ENCODE measurements around the gene CACNA1D. TPM values are rescaled to one million over a fixed set of nuclear protein-coding genes. Genes with fewer than 3 reads are reported as not detected.

The CACNA1D gene
- total and polyA plus RNA-seq, 12 donors: 0.04 to 1.9 (median 0.49) TPM

DNA sequence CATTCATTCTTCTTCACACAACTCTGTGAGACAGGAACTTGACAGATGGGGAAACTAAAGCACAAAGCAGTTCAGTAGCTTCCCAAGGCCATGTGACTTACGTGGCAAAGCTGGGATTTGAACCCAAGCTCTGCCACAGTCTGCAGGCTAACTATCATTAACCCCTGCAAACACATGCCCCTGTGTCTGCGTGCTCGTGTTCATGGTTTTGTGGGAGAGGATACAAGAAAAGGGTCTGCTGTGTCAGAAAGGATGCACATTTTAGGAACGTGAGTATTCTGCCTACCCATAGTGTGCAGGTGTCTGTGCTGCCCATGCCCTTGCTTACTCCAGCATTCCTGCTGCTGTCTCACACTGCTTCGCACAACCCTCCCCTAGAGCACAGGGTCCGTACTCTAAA, 214.8 kb downstream of the CACNA1D start:
- intact Hi-C loops (cut with DNase I): loop anchor here in 5 of 10 donors (2.0 to 10.0 kb wide), 5 partner anchors 334 to 487 kb away; no protein-coding TSS in a partner anchor
- WGBS, 2 donors: 86 to 94% methylated on average over 6 of the region's 6 CpGs
- no peaks in the 10 kb centered on the region for H3K27me3 ChIP-seq
- DNase-seq: no peak
- no peaks in the 10 kb centered on the region for H3K9me3 ChIP-seq
- peak overlapping the region in 2 of 10 donors; percentile 11 to 65 for H3K27ac ChIP-seq
- H3K4me3 ChIP-seq: no peak overlapping the region
- TF ChIP-seq, protein P1, sequence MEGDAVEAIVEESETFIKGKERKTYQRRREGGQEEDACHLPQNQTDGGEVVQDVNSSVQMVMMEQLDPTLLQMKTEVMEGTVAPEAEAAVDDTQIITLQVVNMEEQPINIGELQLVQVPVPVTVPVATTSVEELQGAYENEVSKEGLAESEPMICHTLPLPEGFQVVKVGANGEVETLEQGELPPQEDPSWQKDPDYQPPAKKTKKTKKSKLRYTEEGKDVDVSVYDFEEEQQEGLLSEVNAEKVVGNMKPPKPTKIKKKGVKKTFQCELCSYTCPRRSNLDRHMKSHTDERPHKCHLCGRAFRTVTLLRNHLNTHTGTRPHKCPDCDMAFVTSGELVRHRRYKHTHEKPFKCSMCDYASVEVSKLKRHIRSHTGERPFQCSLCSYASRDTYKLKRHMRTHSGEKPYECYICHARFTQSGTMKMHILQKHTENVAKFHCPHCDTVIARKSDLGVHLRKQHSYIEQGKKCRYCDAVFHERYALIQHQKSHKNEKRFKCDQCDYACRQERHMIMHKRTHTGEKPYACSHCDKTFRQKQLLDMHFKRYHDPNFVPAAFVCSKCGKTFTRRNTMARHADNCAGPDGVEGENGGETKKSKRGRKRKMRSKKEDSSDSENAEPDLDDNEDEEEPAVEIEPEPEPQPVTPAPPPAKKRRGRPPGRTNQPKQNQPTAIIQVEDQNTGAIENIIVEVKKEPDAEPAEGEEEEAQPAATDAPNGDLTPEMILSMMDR (IDR thresholded peaks at IDR 0.05): no peak
- peaks cover 0 to 40% (median 14%) of the 10 kb centered on the region in 9 donors for H3K4me1 ChIP-seq
- H3K36me3 ChIP-seq: no peaks in the 10 kb centered on the region
- ATAC-seq: no peak

DNA sequence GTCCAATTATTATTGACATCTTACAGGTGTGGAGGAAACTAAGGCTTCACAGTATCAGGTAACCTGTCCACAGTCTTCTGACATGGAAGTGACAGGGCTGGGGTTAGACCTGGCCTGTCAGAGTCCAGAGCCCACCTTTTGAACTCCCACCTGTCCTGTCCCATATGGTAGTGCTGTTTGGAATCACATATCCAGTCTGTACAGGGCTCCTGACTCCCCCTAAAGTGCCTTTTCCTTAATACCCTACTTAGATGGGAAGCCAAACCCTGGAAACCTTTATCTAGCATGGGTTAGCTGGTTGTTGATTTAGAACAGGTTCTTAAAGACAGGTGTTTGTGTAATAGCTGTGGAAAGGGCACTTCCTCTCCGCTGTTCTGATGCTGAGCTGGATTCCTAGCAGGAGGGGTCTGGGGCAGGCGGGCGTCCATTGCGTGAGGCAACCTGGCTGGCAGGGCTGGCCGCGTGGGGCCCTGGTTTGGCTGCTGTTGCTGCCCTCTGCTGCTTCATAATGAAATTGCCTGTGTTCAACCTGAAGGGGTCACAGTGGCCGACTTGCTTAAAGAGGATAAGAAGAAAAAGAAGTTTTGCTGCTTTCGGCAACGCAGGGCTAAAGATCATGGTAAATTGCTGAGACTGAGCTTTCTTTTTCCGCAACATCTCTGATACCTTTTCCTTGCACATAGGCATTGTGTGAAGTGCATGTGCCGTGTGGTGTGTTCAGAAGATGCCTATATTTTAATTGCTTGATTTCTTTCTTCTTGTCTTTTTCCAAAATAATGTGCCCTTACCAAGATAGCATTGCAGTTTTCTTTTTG, 215.7 kb downstream of the CACNA1D start:
- H3K36me3 ChIP-seq: no peaks in the 10 kb centered on the region
- TF ChIP-seq, protein P1 (IDR thresholded peaks at IDR 0.05): peak; percentile 54 to 82 (median 79)
- ATAC-seq: peak; percentile 55 to 78 (median 72)
- H3K4me3 ChIP-seq: no peak overlapping the region
- H3K27ac ChIP-seq: peak overlapping the region in 1 of 10 donors; percentile 65
- whole genome bisulfite sequencing, 2 donors: 14 to 15% methylated on average over 11 of the region's 11 CpGs
- no peaks in the 10 kb centered on the region for H3K9me3 ChIP-seq
- peaks cover 0 to 42% (median 12%) of the 10 kb centered on the region in 9 donors for H3K4me1 ChIP-seq
- intact Hi-C loops (cut with DNase I): loop anchor here in 9 of 10 donors (2.0 to 10.0 kb wide), 12 partner anchors 33 to 488 kb away; no protein-coding TSS in a partner anchor
- no peaks in the 10 kb centered on the region for H3K27me3 ChIP-seq
- peak; percentile 58 to 60 for DNase-seq

DNA sequence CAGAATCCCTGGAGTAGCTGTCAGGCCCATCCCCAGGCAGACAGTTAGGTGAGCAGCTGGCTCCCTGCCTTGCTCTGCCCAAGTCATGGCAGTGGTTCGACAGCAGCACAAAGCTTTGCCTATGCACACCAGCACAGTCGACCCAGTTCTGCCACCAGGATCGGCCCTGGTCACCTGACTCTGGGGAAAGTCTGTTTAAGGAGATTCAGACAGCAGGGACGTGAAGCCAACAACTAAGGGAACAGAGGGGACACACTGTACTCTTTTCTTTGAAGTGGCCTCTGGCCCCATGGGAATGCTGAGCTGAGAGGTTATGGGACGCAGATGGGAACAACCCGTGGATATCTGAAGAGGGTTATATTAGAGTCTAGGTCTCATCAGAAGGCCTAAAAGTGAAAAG, 217.0 kb downstream of the CACNA1D start:
- ATAC-seq: peak in 5 of 8 donors; percentile 15 to 86 (median 67)
- intact Hi-C loops (cut with DNase I): loop anchor here in 7 of 10 donors (2.0 to 10.0 kb wide), 10 partner anchors 34 to 487 kb away; no protein-coding TSS in a partner anchor
- H3K27me3 ChIP-seq: no peaks in the 10 kb centered on the region
- no peaks in the 10 kb centered on the region for H3K36me3 ChIP-seq
- no peaks in the 10 kb centered on the region for H3K9me3 ChIP-seq
- TF ChIP-seq, protein P1 (IDR thresholded peaks at IDR 0.05): no peak
- DNase-seq: peak in 1 of 2 donors; percentile 49
- 45 to 55% methylated on average over 6 of the region's 6 CpGs for WGBS, 2 donors
- peak overlapping the region in 3 of 10 donors; percentile 44 to 67 (median 44) for H3K27ac ChIP-seq
- H3K4me1 ChIP-seq: peaks cover 0 to 42% (median 19%) of the 10 kb centered on the region in 9 donors
- H3K4me3 ChIP-seq: no peak overlapping the region

DNA sequence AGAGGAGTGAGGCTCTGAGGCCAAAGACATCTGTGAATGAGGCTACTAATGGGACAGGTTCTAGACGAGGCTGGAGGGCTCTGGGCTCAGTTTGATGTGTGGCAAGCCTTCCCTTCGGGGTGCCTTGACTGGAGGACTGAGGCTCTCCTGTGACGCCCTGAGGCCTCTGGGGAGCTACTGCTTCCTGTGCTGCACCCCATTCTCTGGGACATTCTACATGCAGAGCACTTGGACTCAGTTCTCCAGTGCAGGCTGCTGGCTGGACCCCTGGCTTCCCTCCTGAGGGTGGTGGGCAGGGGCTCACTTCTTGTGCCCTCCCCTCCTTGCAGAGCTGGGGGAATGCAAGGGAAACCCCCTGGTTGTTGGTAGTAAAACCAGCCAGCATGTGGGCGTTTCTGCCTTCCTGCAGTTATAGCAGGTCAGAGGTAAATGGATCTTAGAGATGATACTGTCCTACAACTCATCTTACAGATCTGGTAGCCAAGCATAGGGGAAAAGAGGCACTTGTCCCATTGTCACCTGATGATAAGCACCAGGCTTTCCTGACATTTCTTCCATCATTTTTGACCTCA, 218.5 kb downstream of the CACNA1D start:
- peak overlapping the region in 2 of 10 donors; percentile 40 to 65 for H3K27ac ChIP-seq
- TF ChIP-seq, protein P1 (IDR thresholded peaks at IDR 0.05): no peak
- H3K36me3 ChIP-seq: no peaks in the 10 kb centered on the region
- H3K27me3 ChIP-seq: no peaks in the 10 kb centered on the region
- WGBS, 2 donors: 67 to 86% methylated on average over 4 of the region's 4 CpGs
- no peak overlapping the region for H3K4me3 ChIP-seq
- H3K9me3 ChIP-seq: no peaks in the 10 kb centered on the region
- ATAC-seq: no peak
- intact Hi-C loops (cut with DNase I): loop anchor here in 6 of 10 donors (5.0 to 10.0 kb wide), 8 partner anchors 36 to 488 kb away; no protein-coding TSS in a partner anchor
- H3K4me1 ChIP-seq: peaks cover 0 to 28% (median 15%) of the 10 kb centered on the region in 9 donors
- no peak for DNase-seq
